GM21717 (cell line): ENCODE measurements around the gene SLC6A2.
"Not testable (repeated sequence)": the region's sequence is repeated elsewhere in the genome, so short reads cannot be mapped to it uniquely, and the experiment has no call there.

Source experiments
- ATAC-seq: cut with Tn5 transposase; IDR thresholded peaks from one replicate; pipeline ENCODE4 v1.9.1; 2021; ENCODE audit warnings: mild to moderate bottlenecking, moderate library complexity; ENCODE audit not compliant: unreplicated experiment

SLC6A2 gene

GRCh38 chr16:55655897-55656681 is at the start of gene SLC6A2:
Gene SLC6A2, plus strand, starts transcription at chr16:55655988. Its CDS starts 707 bp downstream, at chr16:55656695.
- no peak for ATAC-seq

DNA sequence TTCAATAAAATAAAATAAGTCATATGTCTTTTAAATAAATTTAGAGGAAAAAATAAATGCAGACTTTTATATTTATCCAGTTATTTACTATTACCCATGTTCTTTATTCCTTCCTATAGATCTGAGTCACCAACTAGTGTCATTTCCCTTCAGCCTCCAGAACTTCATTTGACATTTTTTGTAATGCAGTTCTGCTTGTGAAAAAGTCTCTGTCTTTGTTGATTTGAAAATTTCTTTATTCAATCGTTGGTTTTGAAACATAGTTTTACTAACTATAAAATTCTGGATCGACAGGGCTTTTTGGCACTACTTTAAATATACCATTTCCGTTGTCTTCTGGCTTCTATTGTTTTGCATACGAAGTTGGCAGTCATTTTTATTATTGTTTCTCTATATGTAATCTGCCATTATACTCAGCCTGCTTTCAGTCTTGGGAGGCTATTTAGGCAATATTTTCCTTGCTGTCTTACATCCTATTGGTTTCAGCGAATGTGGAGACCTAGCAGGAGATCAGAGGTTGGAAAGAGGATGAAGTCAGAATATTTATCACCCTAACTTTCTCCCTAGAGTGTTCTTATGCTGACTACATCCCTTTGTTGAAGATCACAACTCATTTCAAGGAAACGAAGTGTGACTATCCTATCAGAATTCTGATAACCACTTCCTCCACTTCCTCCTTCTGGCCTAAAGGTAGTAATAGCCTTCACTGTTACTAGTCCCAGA is 42.0 kb upstream of the SLC6A2 start:
- ATAC-seq = no peak

GRCh38 chr16:55615071-55615470 is 40.7 kb upstream of the SLC6A2 start:
- ATAC-seq = no peak

DNA sequence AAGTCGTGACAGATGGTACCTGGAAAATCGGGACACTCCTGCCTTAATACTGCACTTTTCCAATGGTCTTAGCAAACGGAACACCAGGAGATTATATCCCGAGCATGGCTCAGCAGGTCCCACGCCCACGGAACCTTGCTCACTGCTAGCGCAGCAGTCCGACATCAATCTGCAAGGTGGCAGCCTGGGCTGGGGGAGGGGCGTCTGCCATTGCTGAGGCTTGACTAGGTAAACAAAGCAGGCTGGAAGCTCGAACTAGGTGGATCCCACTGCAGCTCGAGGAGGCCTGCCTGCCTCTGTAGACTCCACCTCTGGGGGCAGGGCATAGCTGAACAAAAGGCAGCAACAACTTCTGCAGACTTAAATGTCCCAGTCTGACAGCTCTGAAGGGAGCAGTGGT is 40.1 kb upstream of the SLC6A2 start:
- not testable (repeated sequence) for ATAC-seq

DNA sequence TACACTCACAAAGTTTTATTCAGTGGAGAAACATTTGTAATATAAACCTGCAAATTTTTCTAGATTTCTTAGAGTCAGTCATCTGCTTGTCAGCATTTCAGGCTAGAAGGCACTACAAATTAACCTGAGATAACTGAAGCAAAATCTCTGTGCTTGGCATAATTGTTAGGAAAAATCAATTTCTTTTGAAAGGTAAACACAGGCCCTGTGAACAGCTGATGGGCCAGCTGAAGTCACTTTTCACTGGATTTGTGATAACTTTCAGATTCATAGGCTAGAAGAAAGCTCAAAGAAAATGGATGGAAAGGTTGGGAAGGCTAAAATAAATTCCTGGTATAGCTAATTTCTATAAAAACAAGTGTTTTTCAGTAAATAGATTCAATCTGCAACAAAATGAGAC is 34.0 kb upstream of the SLC6A2 start:
- no peak for ATAC-seq

DNA sequence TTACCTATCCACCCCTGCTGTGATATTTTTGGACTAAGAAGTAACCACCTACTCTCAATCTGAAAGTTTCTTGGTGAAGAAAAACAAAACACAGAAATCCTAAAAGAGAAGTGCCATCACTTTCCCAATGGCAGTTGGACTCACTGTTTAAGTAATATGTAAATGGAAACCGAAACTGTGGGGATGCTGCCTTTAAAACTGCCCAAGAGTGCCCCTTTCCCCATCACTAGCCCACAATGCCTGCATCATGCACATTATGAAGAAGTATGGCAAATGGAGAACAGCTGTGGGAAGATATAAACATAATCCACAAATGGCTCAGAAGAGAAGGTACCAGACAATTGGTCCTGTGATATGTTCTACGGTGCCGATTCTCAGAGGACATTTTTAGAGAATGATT is 33.5 kb upstream of the SLC6A2 start:
- ATAC-seq = no peak

- ATAC-seq = no peak
These were observed 32.7 kb upstream of the SLC6A2 start for GRCh38 chr16:55622930-55623561.

DNA sequence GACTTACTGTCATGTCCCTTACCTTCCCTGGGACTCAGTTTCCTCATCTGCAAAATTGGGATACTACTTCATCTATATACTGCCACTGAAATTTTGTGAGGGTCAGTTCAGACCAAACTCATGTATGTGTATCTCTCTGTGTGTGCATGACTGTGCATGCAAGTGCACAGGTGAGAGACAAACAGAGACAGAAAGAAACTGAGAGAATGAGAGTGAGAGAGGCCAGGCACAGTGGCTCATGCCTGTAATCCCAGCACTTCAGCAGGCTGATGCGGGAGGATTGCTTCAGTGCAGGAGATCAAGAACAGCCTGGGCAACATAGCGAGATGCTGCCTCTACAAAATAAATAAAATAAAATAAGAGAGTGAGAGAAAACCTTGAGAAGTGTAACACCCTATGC is 32.1 kb upstream of the SLC6A2 start:
- ATAC-seq = no peak

GRCh38 chr16:55624696-55625095 is 31.1 kb upstream of the SLC6A2 start:
- no peak for ATAC-seq

DNA sequence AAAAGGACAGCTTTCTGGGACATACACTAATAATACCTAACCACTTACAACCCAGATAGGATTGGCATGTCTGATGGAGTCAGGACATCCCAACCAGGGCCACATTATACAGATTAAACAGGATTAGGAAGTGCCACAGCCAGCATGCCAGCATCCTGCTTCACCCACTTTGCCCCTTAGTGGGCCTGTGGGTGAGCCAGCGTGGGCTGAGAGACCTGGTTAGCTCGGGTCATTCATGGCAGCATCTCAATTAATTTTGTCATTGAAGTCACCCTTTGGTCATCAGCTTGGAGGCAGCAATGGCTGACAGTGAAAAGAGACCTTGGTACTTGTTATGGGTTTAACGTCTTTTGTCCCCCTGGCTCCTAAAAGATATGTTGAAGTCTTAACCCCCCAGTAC is 29.9 kb upstream of the SLC6A2 start:
- no peak for ATAC-seq

GRCh38 chr16:55628306-55628968 is 27.4 kb upstream of the SLC6A2 start:
- no peak for ATAC-seq

- no peak for ATAC-seq
These were observed 25.0 kb upstream of the SLC6A2 start for GRCh38 chr16:55630774-55631173.

DNA sequence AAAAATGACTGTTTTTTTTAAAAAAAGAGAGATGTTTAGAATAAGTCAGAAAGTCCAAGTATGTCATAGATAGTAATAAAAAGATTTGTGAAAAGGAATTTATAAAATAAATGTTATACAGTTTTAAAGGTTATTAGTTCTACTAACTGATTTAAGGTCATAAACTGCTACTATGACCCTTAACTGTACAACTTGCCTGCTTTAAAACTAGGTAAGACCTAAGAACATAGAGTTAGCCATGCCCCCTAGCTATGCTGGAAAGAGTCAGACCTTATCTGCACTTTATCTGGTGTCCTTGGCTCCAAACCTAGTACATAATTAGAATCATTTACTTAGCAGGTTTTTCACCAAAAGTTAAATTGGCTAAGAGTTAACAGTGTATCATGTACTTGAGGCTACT is 23.5 kb upstream of the SLC6A2 start:
- ATAC-seq = no peak

DNA sequence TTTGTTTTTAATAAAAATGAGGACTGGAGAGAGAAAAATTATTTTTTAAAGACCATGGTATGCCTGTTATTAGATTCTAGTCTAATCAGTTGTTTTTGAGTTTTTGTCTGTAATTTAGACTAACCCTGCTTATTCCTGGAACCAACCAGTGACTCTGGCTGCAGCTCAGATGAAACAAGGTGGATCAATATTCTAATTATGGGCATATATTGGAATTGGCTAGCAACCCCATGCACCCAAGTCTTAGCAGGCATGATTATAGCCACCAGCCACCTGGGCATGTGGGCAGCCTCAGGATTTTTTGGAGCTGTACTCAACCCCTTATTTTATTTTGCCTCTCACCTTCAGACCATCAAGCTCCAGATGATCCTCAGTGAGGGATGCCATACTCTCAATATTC is 21.6 kb upstream of the SLC6A2 start:
- no peak for ATAC-seq

DNA sequence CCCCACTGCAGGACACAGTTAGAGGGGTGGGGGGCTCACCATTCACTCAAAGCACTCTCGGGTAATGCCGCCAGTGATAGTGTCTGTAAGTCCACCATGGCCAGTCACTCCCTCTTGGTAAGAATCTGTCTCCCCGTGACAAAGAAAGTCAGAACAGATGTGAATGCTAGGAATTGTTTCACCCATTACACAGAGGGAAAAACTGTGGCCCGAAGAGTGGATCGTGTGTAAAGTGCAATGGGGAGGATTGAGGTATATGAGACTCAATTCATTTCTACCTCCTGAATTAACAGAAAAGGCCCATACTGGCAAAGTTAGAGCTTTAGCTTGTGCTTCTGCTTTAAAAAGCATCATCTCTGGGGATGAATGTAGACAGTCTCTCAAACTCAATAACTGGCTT is 17.5 kb upstream of the SLC6A2 start:
- ATAC-seq = no peak

DNA sequence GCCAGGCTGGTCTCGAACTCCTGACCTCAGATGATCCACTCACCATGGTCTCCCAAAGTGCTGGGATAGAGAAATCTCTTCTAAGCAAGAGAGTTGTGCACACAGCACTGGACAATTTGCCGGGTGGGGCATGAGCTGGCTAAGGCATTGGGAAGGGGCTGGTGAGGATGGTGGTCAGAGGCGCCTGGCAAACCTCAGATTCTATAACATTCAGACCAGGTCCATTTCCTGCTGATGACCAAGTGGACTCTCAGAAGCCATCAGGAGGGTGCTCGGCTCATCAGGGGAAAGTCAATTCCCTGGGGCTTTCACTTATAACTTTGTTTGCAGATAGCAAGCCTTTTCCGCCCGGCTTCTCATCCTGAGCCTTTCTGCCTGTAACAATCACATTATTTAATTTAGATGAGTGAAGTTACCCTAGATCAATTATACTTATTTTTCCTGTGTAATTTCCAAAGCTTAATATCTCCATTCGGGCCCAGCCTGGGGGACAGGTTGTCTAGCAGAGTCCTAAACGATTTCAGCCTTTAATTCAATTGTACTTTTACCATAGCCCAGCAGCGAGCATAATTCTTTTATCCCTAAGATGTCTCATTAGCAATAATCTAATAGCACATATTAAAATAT is 15.0 kb upstream of the SLC6A2 start:
- no peak for ATAC-seq

GRCh38 chr16:55641430-55642056 is 14.2 kb upstream of the SLC6A2 start:
- ATAC-seq = no peak

DNA sequence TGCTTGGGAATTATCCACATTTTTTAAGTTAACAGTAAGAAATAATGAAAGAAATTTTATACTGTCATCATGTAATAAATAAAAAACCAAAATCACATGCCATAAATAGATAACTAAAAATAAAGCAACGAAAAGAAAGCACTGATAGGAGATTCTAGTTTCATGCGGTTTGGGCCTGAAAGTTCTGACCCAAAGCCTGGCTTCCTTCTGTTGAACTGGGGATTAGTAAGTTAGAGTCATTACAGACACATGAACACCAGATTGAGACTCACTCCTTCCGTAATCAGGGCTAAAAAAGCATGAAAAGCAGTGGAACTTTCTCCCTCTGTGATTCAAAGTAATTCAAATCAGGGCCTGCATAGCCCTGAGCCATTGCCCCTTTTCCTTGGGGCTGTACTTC is 13.2 kb upstream of the SLC6A2 start:
- no peak for ATAC-seq

- ATAC-seq = no peak
These were observed 12.4 kb upstream of the SLC6A2 start for GRCh38 chr16:55643161-55643970.

DNA sequence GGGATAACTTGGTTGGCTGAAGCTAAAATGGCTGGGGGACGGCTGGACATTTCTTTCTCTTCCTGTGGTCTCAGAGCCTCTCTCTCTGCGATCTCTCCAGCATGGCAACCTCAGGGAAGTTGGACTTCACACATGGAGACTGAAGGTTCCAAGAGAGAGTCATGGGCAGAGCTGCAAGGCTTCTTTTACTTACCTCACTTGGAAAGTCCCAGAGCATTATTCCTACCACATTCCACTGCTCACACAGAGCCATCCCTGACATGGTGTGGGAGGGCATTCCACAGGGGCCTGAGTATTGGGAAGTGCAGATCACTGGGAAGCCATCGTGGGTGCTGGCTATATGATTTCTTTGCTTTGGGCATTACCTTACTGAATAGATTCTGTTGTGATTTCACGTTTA is 9.8 kb upstream of the SLC6A2 start:
- no peak for ATAC-seq
